LHCN-M2 (cell line): Measurements from ENCODE around the gene SAP30BP. TPM values are rescaled to one million over a fixed set of nuclear protein-coding genes. Genes with fewer than 3 reads are reported as not detected.

Source experiments
- DNase-seq: peaks from one replicate; pipeline ENCODE4 v3.0.0-alpha.2; 2012; ENCODE audit warnings: low read depth
- total RNA-seq: library from RNA; depleted of rRNA; stranded (reverse); fragments of >200 nt; gene quantifications from 2 replicates; pipeline ENCODE4 v1.2.3, GENCODE V29; 2014

Gene SAP30BP
- total RNA-seq, 1 experiment from 2014 or later = 58.4 TPM

GRCh38 chr17:75647061-75647460 lies 20.1 kb upstream of the SAP30BP start:
- DNase-seq = no peak

GRCh38 chr17:75647921-75648320 lies 19.2 kb upstream of the SAP30BP start:
- no peak for DNase-seq

DNA sequence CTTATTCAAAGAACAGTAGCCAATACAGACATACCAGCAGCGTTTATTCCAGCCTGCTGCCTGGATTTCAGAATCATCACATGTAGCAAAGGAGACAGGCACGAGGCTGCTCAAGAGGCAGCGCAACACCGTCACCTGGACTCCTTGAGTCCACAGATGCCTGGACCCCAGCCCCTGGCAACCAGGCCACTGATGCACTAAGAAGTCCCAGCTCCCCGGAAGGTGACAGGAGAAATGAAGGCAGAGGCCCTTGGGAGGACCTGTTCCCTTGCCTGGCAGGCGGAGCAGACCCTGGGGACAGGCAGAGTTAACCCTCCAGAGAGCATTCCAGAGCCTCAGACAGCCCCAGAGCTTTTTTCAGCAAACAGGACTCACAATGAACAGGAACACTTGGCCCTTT lies 17.5 kb upstream of the SAP30BP start:
- no peak for DNase-seq

DNA sequence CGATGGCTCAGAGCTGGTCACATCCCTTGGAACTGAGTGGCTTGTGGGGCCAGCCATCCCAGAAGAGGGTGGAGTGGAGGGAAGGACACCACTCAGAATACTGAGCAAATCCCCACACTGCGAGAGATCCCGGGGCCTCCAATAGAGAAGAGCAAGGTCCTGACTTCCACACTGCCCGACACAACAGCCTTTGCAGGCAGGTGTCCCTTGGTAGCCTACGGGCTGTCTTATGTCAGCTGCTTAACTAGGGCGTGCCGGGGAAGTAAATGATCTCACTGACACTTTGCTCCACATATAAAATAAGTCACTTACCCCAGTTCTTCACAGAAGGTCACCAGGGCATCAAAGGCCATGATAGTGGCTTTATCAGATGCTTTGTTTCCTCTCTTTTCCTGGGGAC lies 16.3 kb upstream of the SAP30BP start:
- DNase-seq = no peak

GRCh38 chr17:75652341-75652740 lies 14.8 kb upstream of the SAP30BP start:
- DNase-seq = no peak

- peak; percentile 20 for DNase-seq
Measured at GRCh38 chr17:75652934-75653549, 14.1 kb upstream of the SAP30BP start.

DNA sequence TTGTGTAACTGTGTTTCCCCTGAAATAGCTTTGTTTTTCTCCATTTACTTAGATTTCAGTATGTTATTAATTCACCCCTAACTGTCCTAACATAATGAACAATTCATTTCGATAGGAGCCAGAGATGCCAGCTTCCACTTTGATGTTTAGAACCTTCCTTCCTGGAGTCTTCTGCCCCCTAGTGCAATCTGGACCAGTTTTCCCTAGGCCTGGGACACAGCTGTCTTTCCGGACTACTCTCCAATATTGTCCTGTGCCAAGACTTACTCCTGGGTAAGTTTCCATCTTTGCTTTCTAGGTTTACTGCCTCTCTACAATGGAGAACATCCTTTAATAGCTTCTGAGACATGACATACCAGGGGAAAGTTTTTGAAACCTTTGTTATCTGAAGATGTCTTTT lies 13.0 kb upstream of the SAP30BP start:
- DNase-seq = peak; percentile 52

GRCh38 chr17:75658237-75658636 lies 8.9 kb upstream of the SAP30BP start:
- DNase-seq = no peak

DNA sequence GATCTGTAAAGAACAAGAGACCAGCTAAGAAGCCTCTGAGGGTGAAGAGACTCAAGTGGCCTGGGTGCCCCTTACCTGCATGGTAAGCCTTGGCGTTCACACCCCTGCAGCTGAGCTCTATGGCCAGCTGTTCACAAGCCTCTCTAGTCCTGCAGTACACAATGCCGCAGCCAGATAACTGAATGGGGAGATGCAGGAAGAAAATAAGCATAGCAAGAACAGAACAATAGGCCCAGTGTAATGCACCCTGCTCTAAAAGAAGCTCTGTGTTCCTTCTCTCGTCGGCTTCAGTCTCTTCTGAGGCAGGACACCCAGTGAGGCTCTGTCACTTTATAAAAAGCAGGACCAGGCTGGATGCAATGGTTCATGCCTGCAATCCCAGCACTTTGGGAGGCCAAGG lies 5.6 kb upstream of the SAP30BP start:
- no peak for DNase-seq

DNA sequence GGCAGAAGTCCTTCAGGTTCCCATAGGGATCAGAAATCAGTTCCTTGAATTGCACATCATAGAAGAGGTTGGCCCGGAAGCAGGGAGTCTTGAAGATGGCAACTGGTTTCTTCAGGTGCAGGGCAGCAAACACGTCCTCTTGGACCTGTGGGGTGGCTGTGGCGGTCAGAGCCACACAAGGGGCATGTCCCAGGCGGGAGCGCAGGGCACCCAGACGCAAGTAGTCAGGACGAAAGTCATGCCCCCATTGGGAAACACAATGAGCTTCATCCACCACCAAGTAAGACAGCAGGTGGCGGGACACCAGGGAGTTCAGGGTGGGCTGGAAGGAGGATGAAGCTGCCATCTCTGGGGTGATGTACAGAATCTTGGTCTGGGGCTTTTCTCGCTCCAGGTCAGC lies 4.6 kb upstream of the SAP30BP start:
- no peak for DNase-seq

GRCh38 chr17:75664099-75664549 lies 3.0 kb upstream of the SAP30BP start:
- no peak for DNase-seq

DNA sequence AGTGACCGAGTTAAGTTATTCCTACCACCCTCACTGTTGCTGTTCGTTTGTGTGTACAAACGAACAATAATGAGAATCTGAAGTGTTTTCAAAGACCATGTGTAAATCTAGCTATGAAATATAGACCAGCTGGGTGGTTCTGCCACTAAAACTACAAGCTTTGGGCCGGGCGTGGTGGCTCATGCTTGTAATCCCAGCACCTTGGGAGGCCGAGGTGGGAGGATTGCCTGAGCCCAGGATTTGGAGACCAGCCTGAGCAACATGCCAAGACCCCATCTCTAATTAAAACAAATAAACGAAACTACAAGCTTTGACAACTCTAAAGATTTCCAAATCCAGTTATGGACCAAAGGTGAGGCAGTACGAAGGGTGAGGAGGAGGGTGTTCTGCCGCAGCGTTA lies 1.2 kb upstream of the SAP30BP start:
- no peak for DNase-seq

DNA sequence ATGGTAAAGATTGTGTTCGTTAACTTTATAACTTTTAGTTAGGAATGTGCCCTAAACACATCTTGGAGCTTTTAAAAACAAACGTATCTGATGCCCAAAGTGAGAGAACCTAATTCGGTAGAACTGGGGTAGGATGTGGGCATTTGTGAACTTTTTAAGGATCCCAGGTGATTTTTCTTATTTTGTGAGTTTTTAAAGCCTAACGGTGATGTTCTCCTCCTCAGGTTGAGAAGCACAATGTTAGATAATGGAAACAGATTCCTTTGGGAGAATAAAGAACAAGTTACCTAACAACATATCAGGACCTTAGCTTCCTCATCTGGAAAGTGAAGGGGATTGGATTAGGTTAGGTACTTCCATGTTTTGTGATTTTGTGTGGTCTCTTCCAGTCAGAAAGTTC lies 687 bp downstream of the SAP30BP start:
- no peak for DNase-seq

DNA sequence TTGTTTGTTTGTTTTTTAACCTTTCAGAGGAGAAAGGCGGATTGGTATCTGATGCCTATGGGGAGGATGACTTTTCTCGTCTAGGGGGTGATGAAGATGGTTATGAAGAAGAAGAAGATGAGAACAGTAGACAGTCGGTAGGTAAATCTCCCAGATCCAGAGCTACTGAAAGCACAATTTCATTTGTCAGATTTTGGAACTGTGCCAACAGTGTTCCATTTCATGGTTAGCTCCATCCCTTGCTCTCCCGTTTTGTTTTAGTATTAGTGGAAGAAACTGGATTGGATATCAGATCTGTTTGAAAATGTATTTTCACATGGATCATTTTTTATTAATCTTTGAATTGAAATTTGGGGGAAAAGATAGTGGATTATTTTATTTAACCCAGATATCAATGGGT lies 1.4 kb downstream of the SAP30BP start:
- DNase-seq = no peak

GRCh38 chr17:75670868-75671267 lies 3.7 kb downstream of the SAP30BP start:
- DNase-seq = no peak

DNA sequence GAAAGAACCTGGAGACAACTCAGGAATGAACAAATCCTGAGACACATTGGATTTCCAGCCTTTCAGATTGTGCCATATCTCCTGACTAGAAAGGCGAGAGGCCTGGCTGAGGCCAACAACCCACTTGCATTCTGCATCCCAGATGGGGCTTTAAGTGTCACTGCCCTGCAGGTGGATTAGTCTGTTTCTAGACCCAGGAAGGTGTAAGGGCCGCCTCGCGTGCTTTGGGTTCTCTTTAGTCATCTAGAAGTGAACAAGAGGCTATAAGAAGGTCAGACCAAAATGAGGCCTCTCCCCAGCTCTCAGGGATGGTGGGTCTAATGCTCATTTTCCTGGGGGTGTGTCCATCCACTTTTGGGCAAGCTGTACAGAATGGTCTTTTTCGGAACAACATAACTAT lies 4.9 kb downstream of the SAP30BP start:
- DNase-seq = no peak

DNA sequence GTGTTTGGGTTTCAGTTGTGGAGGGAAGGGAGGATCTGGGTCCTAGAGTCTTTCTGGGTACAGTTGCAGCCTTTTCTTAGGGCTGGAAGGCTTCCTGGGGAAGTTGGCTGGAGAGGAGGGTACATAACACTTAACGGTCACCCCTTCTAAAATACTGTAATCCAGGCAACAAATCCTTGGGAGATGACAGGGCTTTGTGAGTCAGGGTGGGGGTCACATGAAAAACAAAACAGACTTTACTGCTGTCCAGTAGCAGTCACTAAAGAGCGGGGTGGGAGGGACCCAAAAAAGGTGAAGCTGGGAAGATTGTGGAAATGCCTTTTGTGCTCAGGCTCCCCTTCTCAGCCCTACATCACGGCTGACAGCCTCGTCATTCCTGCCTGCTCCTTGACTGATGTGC lies 6.3 kb downstream of the SAP30BP start:
- no peak for DNase-seq

DNA sequence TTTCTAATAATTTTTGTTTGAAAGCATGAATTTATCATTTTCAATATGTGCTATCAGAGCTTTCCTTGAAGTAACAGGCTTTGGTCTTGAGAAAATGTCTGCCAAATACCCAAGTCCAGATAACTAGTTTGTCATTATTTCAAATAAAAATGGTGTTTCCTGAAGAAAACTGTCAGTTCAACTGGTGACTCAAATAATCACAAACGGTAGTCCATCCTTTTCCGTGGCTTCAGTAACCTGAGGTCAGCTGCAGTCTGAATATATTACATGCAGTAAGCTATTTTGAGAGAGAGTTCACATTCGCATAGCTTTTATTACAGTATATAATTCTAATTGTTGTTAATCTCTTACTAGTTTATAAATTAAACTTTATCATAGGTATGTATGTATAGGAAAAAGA lies 9.3 kb downstream of the SAP30BP start:
- DNase-seq = no peak

- no peak for DNase-seq
Measured at GRCh38 chr17:75679706-75680211, 12.6 kb downstream of the SAP30BP start.

- DNase-seq = no peak
Measured at GRCh38 chr17:75680431-75680830, 13.3 kb downstream of the SAP30BP start.

DNA sequence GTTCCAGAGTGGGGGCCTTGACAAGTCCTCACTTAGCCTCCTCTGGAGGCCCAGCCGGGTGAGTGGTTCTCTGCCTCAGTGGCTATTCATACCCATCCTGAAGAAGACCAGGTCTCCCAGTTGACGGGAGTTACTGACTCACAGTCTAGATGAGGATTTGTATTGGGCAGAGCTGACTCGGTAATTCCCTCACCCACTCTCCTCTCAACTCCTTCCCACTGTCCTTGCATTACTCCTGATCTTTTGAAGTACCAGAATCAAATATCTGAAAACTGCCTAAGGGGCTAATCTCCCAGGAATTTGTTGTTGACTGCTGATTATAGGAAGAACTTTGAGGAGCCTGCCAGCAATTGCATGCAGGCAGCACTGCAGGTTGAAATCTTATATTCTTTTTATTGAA lies 14.2 kb downstream of the SAP30BP start:
- DNase-seq = no peak

GRCh38 chr17:75683583-75683982 lies 16.4 kb downstream of the SAP30BP start:
- peak; percentile 72 for DNase-seq

DNA sequence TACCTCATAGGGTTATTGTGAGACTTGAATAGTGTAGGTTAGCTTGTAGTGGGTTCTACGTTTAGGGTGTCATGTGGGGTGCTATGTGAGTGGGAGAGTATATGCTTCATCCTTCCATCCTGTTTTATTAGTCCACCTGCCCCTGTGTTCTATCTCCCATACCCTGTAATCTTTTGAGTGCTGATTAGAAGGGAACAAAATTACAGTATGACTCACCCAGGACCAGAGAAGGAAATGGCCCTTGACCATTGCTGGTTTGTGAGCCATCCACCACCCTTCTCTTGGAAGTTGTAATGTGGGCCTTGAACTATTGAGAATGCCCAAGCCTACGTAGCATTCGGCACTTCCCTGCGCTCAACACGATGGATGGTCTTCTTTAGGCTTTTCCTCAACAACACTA lies 17.1 kb downstream of the SAP30BP start:
- no peak for DNase-seq

DNA sequence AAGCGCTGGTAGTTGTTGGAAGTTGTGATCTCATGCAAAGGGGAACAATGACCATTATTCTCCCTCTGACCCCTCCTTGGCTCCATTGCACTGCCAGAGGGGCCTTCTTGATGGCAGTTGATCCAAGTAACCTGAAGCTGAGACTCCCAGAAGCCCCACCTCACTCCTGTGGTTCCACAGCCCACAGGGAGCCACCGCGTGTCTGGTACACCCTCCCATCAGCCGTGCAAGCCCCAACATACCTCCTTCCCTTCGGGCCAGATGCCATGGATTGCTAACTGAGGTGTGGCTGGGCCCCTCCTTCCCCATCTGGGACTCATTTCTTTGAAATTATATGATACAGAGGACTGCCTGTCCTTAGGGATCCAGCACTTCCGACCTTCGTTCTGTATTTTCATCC lies 17.8 kb downstream of the SAP30BP start:
- peak; percentile 75 for DNase-seq
